NT2/D1 (cell line): Measurements from ENCODE around the gene IL34.

Experiments
- SUZ12 ChIP-seq: IDR thresholded peaks from 2 replicates; pipeline ENCODE4 v1.6.1; 2011; ENCODE audit not compliant: insufficient read length, insufficient read depth; ENCODE audit errors: extremely low read depth
- ZNF274 ChIP-seq: IDR thresholded peaks from 2 replicates; pipeline ENCODE4 v1.6.1; 2011; ENCODE audit warnings: mild to moderate bottlenecking, low read depth, low read length

DNA sequence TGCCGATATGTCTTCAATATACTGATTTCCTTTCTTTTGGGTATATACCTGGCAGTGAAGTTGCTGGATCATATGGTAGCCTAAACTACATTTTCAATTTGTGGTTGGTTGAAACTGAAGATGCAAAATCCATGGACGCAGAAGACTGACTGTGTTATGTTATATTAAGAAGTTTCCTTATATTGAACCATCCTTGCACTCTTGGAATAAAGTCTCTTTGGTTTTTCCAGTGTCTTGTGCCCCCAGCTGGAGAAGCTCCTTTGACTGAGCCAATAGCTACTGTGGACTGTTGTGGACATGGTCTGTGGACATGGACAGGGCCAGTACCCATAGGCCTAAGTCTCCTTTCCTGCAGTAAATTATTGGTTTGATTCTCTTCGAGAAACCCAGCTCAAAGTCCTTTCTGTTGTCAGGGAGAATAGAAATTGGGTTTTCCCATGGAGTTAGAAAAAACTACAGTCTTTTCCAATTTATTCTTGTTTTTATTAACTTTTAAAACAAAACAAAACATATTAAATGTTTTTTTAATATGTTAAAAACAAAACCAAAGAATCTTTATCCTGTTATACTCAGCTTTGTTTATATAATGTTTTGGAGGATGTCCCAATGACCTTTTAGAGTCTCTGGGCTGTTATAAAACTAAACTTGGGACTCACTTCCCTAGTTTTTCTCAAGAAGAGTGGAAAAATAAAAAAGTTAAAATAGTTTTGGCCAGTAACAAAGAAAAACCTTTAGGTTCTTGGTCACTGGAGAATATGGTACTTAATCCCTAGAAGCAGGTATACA is 15.2 kb upstream of the IL34 start:
- TF ChIP-seq ZNF274 = no peak
- TF ChIP-seq SUZ12 = no peak
